K562 (cell line): ENCODE measurements around the gene BFSP2. TPM values are rescaled to one million over a fixed set of nuclear protein-coding genes. Genes with fewer than 3 reads are reported as not detected.
A peak's percentile ranks its signal among the peaks of the same experiment; 100 is the strongest.

Experiments
- RAD21 ChIP-seq, 2 experiments: fragments of 250-450 bp in 1 of 2; fragments of 450-650 bp in 1 of 2; sonication (Bioruptor Pico) in 1 of 2; formaldehyde crosslinking in 1 of 2; IDR thresholded peaks in 1 of 2; conservative IDR thresholded peaks in 1 of 2; 2 replicates each; pipeline versions ENCODE4 v1.4.0 to v1.8.0; 2020 to 2022; ENCODE audit warnings: mild to moderate bottlenecking in 2 of 2, moderate library complexity in 1 of 2
- SNRNP70 ChIP-seq: fragments of 200-400 bp; formaldehyde crosslinking; optimal IDR thresholded peaks from 2 replicates; pipeline ENCODE3; 2017; ENCODE audit warnings: low read depth, low read length
- ZBTB40 ChIP-seq, 2 experiments: fragments of 450-650 bp in 1 of 2; sonication (generic) in 1 of 2; formaldehyde crosslinking in 1 of 2; IDR thresholded peaks; 2 replicates each; pipeline versions ENCODE4 v1.7.1 to v1.9.0; 2016 to 2022; ENCODE audit warnings: inconsistent platforms in 1 of 2, mild to moderate bottlenecking in 1 of 2, missing genetic modification reagents in 1 of 2
- ZNF347 ChIP-seq: fragments of 450-650 bp; formaldehyde crosslinking; IDR thresholded peaks from 2 replicates; pipeline ENCODE4 v1.4.0; 2020; ENCODE audit warnings: low read depth, mild to moderate bottlenecking, moderate library complexity
- ZNF766 ChIP-seq: fragments of 200-800 bp; sonication (Bioruptor generic); conservative IDR thresholded peaks from 2 replicates; pipeline ENCODE4 v1.6.1; 2016; ENCODE audit warnings: missing genetic modification characterization, missing compliant biosample characterization
- polyA plus RNA-seq, 8 experiments: library from polyadenylated mRNA; depleted of rRNA in 4 of 8; stranded (reverse) in 5 of 8; unstranded in 3 of 8; fragments of >200 nt; fragmentation: Nextera tagmentation in 2 of 8; fragmentation: Illumina TruSeq in 1 of 8; extraction: Ambion mirVana in 2 of 8; extraction: Trizol in 1 of 8; gene quantifications; 2 replicates each; pipeline versions ENCODE4 v1.2.1 to v1.2.3, GENCODE V29; 2011 to 2014; ENCODE audit warnings: inconsistent platforms in 1 of 8, missing spikeins in 1 of 8
- total RNA-seq, 7 experiments: library from RNA; depleted of rRNA in 6 of 7; stranded (reverse); fragments of >200 nt in 6 of 7; fragmentation: Illumina TruSeq in 2 of 7; extraction: Trizol in 2 of 7; gene quantifications; 2 replicates each; pipeline versions ENCODE4 v1.2.1 to v1.2.3, GENCODE V29; 2011 to 2021; ENCODE audit warnings: low replicate concordance in 1 of 7

The BFSP2 gene
- total and polyA plus RNA-seq, 9 of the 15 experiments (the other 6 are each of a cell fraction or from before 2014, with no cell fraction given), result not detected

- TF ChIP-seq ZBTB40 (IDR thresholded peaks at IDR 0.05) (peak; percentile 93), ZBTB40 (CRISPR knock-in tag; IDR thresholded peaks at IDR 0.05) (peak; percentile 88), SNRNP70 (no peak), ZNF766 (CRISPR knock-in tag) (no peak), ZNF347 (CRISPR knock-in tag) (no peak), RAD21 (CRISPR knock-in tag; conservative IDR thresholded peaks at IDR 0.05 in 1 of 2, IDR thresholded peaks at IDR 0.05 in 1 of 2) (no peak)
Measured at GRCh38 chr3:133451309-133451708, 51.5 kb downstream of the BFSP2 start (continued).
